Gastrocnemius medialis (tissue), 4 donors: Measurements from ENCODE around the gene TBC1D5. TPM values are rescaled to one million over a fixed set of nuclear protein-coding genes. Genes with fewer than 3 reads are reported as not detected.

Source experiments
- ATAC-seq, 2 donors: fragments of 150-250 bp; one replicate each; pipeline ENCODE4 v1.9.1; 2016
- DNase-seq, 2 donors: peaks; one replicate each; pipeline ENCODE4 v3.0.0-alpha.2; 2019
- H3K27ac ChIP-seq, 4 donors: fragments of 200-600 bp; sonication (generic); 1 replicate in 1 of 4; 2 replicates in 3 of 4; pipeline ENCODE4 v1.5.1; 2016 to 2018; ENCODE audit warnings: mild to moderate bottlenecking in 2 of 4, moderate library complexity in 1 of 4
- H3K27me3 ChIP-seq, 3 donors: fragments of 200-600 bp; sonication (generic) in 2 of 3; 1 replicate in 1 of 3; 2 replicates in 2 of 3; pipeline versions ENCODE4 v1.5.1 to v1.6.0; 2016 to 2019; ENCODE audit warnings: mild to moderate bottlenecking in 1 of 3, moderate library complexity in 1 of 3
- H3K36me3 ChIP-seq, 2 donors: fragments of 200-600 bp; sonication (generic) in 1 of 2; one replicate each; pipeline ENCODE4 v1.5.1; 2017 to 2018
- H3K4me1 ChIP-seq, 2 donors: fragments of 200-600 bp; sonication (generic) in 1 of 2; one replicate each; pipeline ENCODE4 v1.5.1; 2016 to 2017; ENCODE audit warnings: mild to moderate bottlenecking in 2 of 2
- H3K4me3 ChIP-seq, 4 donors: fragments of 200-600 bp; sonication (generic) in 3 of 4; 1 replicate in 1 of 4; 2 replicates in 3 of 4; pipeline ENCODE4 v1.5.1; 2016 to 2019; ENCODE audit warnings: mild to moderate bottlenecking in 2 of 4
- H3K9me3 ChIP-seq, 3 donors: fragments of 200-600 bp; sonication (generic) in 2 of 3; 1 replicate in 1 of 3; 2 replicates in 2 of 3; pipeline ENCODE4 v1.5.1; 2016 to 2019
- POLR2A ChIP-seq, 2 donors: fragments of 450-650 bp; IDR thresholded peaks; one replicate each; pipeline ENCODE4 v1.6.1; 2017; ENCODE audit warnings: antibody characterized with exemption in 2 of 2, mild to moderate bottlenecking in 2 of 2, moderate library complexity in 2 of 2
- in situ Hi-C, 4 donors: fragments of 200-750 bp; cut with MboI; loops; one replicate each; pipeline versions ENCODE4 v1.15.0 to v1.8.0; 2017; ENCODE audit warnings: low sequenced_read_pairs in 4 of 4
- intact Hi-C: fragments of 100-400 bp; cut with DNase I; formaldehyde crosslinking; loops from one replicate; pipeline ENCODE4 v1.15.1; 2023; ENCODE audit warnings: low total_unique reads
- total RNA-seq, 4 donors: library from RNA; depleted of rRNA; stranded (reverse); fragments of >200 nt; gene quantifications; one replicate each; pipeline versions ENCODE4 v1.1.0 to v1.2.3, GENCODE V29; 2016
- TF ChIP-seq, protein P1 (sequence below), 5 experiments: fragments of 450-650 bp in 3 of 5; fragments of 200-600 bp in 2 of 5; sonication (generic) in 2 of 5; IDR thresholded peaks in 4 of 5; conservative IDR thresholded peaks in 1 of 5; 1 replicate in 4 of 5; 2 replicates in 1 of 5; pipeline ENCODE4 v1.5.1; 2016 to 2019; ENCODE audit warnings: antibody characterized with exemption in 5 of 5, mild to moderate bottlenecking in 3 of 5, moderate library complexity in 3 of 5

The TBC1D5 gene
- total RNA-seq, 4 donors from 2014 or later, result 20.3 to 34.4 (median 27.1) TPM

DNA sequence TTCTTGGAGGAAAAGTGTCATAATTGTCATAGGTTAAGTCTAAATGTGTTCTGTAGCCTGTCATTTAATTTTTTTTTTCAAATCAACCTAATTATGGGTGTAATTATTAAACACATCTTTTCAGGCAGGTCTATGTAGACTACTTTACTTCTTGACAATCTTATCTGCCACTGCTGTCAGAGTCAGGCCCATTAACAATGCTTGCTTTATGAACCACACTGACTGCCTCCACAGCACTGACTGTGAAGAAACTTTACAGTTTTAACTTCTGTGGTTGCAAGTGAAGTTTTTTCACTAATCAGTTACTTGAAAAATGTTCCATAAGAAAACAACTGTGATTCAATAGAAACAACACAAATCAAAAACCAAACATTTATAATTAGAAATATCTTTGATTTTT is 449.9 kb downstream of the TBC1D5 start:
- DNase-seq, result no peak

DNA sequence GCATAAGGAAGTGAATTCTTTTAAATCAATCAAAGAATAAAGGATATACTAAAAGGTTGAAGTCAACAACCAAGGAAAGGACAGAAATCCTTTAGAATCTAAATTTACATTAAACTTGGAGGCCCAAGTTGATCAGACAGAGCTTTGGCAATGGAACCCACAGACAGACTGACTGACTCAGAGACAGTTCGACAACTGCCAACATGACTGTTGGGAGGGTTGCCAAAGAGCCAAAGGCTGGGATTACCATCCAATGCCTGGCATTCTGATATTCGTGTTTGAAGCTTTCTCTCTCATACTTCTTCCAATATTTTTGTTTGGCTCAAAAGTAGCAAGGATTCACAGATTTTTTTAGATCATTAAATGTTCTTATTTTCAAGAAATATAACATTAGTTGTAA is 451.5 kb downstream of the TBC1D5 start:
- H3K27ac ChIP-seq, result no peak overlapping the region
- TF ChIP-seq, protein P1, sequence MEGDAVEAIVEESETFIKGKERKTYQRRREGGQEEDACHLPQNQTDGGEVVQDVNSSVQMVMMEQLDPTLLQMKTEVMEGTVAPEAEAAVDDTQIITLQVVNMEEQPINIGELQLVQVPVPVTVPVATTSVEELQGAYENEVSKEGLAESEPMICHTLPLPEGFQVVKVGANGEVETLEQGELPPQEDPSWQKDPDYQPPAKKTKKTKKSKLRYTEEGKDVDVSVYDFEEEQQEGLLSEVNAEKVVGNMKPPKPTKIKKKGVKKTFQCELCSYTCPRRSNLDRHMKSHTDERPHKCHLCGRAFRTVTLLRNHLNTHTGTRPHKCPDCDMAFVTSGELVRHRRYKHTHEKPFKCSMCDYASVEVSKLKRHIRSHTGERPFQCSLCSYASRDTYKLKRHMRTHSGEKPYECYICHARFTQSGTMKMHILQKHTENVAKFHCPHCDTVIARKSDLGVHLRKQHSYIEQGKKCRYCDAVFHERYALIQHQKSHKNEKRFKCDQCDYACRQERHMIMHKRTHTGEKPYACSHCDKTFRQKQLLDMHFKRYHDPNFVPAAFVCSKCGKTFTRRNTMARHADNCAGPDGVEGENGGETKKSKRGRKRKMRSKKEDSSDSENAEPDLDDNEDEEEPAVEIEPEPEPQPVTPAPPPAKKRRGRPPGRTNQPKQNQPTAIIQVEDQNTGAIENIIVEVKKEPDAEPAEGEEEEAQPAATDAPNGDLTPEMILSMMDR (IDR thresholded peaks at IDR 0.05 in 4 of 5, conservative IDR thresholded peaks at IDR 0.05 in 1 of 5), result no peak
- no peak for TF ChIP-seq POLR2A (IDR thresholded peaks at IDR 0.05)
- DNase-seq (peak in 1 of 2 donors; percentile 19), ATAC-seq (no peak)
- no peaks in the 10 kb centered on the region for H3K4me1 ChIP-seq
- no peaks in the 10 kb centered on the region for H3K9me3 ChIP-seq
- no peaks in the 10 kb centered on the region for H3K27me3 ChIP-seq
- no peak overlapping the region for H3K4me3 ChIP-seq
- H3K36me3 ChIP-seq, result no peaks in the 10 kb centered on the region
- in situ Hi-C loops, result no loop called here
- intact Hi-C loops, result no loop called here

More for the DNA sequence above, 449.9 kb downstream of the TBC1D5 start:
- no peak for ATAC-seq
- in situ Hi-C loops (no loop called here), intact Hi-C loops (no loop called here)
- TF ChIP-seq, protein P1 (IDR thresholded peaks at IDR 0.05 in 4 of 5, conservative IDR thresholded peaks at IDR 0.05 in 1 of 5), result no peak
- TF ChIP-seq POLR2A (IDR thresholded peaks at IDR 0.05), result no peak
- Histone ChIP-seq H3K27ac (no peak overlapping the region), H3K9me3 (no peaks in the 10 kb centered on the region), H3K4me3 (no peak overlapping the region), H3K36me3 (no peaks in the 10 kb centered on the region), H3K4me1 (no peaks in the 10 kb centered on the region), H3K27me3 (no peaks in the 10 kb centered on the region)

DNA sequence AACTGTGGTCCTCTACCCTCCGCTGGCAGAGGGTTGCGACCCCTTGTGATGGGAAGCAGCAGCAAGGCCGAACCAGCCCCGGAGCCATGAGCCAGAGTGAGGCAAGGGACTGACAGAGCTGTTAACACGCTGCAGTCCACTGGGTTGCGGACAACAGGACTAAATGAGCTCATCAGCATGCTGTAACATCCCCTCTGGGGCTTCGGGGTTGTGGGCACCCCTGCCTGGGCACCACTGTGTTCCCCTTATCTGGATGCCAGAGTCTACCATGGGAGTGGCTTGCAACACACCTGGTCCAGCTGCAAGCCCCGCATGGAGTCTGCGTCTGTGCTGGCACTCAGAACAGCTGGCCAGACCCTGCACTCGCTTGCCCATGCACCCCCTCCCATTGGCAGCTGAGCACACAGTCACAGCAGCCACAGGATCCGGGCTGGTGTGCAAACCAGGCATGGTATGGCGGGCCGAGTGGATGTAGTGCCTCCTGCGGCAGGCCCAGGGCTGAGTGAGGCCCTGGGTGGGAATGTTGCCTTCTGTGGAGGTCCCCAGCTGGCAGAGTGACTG is 453.5 kb downstream of the TBC1D5 start:
- intact Hi-C loops (no loop called here), in situ Hi-C loops (no loop called here)
- Histone ChIP-seq H3K4me1 (no peaks in the 10 kb centered on the region), H3K36me3 (no peaks in the 10 kb centered on the region), H3K9me3 (no peaks in the 10 kb centered on the region), H3K27ac (no peak overlapping the region), H3K4me3 (no peak overlapping the region), H3K27me3 (no peaks in the 10 kb centered on the region)
- TF ChIP-seq POLR2A (IDR thresholded peaks at IDR 0.05), result no peak
- TF ChIP-seq, protein P1 (IDR thresholded peaks at IDR 0.05 in 4 of 5, conservative IDR thresholded peaks at IDR 0.05 in 1 of 5), result no peak
- no peak for DNase-seq
- no peak for ATAC-seq

DNA sequence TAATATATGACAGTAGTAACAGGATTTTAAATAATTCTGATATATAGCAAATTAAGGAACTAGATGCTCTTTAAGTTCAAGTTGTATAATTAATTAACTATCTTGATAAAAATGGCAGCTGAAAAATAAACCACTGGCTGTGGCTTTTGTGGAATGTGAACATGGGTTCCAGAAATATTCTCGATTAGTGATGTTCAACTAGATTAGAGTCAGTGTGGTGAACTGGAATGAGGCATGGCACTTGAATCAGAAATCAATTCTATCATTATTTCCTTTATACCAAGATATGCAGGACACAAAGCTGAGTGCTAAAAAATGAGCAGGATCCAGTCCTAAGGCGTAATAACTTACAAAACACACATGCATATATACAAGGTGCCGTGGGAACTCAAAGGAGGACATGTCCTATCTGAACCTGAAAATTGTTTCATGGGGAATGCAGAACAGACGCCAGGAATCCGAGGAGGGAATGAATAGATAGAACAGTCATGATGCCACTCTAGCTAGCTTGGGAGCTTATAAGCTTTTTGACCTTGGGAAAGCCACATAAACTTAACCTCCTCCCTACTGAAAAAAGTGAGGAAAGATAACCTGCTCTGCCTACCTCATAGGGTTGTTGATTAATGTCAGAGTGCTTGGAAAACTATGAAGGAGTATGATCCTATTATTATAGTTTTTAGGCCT is 455.3 kb downstream of the TBC1D5 start:
- in situ Hi-C loops, result no loop called here
- H3K9me3 ChIP-seq, result no peaks in the 10 kb centered on the region
- H3K4me1 ChIP-seq, result no peaks in the 10 kb centered on the region
- TF ChIP-seq, protein P1 (IDR thresholded peaks at IDR 0.05 in 4 of 5, conservative IDR thresholded peaks at IDR 0.05 in 1 of 5), result no peak
- no peak for TF ChIP-seq POLR2A (IDR thresholded peaks at IDR 0.05)
- H3K4me3 ChIP-seq, result no peak overlapping the region
- no peaks in the 10 kb centered on the region for H3K36me3 ChIP-seq
- no peaks in the 10 kb centered on the region for H3K27me3 ChIP-seq
- no peak overlapping the region for H3K27ac ChIP-seq
- ATAC-seq, result no peak
- no peak for DNase-seq
- intact Hi-C loops, result no loop called here
